ES-I3 (cell line): ENCODE measurements around the gene VEGFB.

ENCODE experiments used
- H3K36me3 ChIP-seq: 2 replicates; pipeline ENCODE4 v1.6.1; 2013; ENCODE audit warnings: mild to moderate bottlenecking, low read length, control low read depth, moderate library complexity; ENCODE audit not compliant: insufficient read depth
- H3K4me1 ChIP-seq: 2 replicates; pipeline ENCODE4 v1.6.1; 2013; ENCODE audit warnings: mild to moderate bottlenecking, control low read depth, low read length; ENCODE audit not compliant: insufficient read depth
- H3K9ac ChIP-seq: 2 replicates; pipeline ENCODE4 v1.6.1; 2013; ENCODE audit warnings: low read depth, mild to moderate bottlenecking, low read length, moderate library complexity
- H3K9me3 ChIP-seq: 2 replicates; pipeline ENCODE4 v1.6.1; 2013; ENCODE audit warnings: mild to moderate bottlenecking, low read length, moderate library complexity; ENCODE audit not compliant: control insufficient read depth, insufficient read depth

Gene VEGFB

GRCh38 chr11:64206457-64207255 is 27.7 kb upstream of the VEGFB start, which contains the start of gene FERMT3:
TSS of gene FERMT3 (plus strand) at chr11:64206721. CDS start at chr11:64207365, 644 bp downstream.
- H3K9me3 ChIP-seq, result no peaks in the 10 kb centered on the region
- no peak within 1 kb of the TSS for H3K9ac ChIP-seq
- peaks cover 19% of the 10 kb centered on the region; the same call in 1 of the 2 replicates for H3K4me1 ChIP-seq
- peaks cover 30% of the 10 kb centered on the region for H3K36me3 ChIP-seq

GRCh38 chr11:64207256-64208085 is 26.9 kb upstream of the VEGFB start:
- peaks cover 25% of the 10 kb centered on the region for H3K36me3 ChIP-seq

GRCh38 chr11:64208086-64208795 is 26.1 kb upstream of the VEGFB start:
- H3K9ac ChIP-seq, result no peak overlapping the region
- peaks cover 19% of the 10 kb centered on the region; the same call in 1 of the 2 replicates for H3K4me1 ChIP-seq
- peaks cover 21% of the 10 kb centered on the region for H3K36me3 ChIP-seq
- no peaks in the 10 kb centered on the region for H3K9me3 ChIP-seq

More at GRCh38 chr11:64207256-64208085, 26.9 kb upstream of the VEGFB start:
- no peaks in the 10 kb centered on the region for H3K9me3 ChIP-seq
- peaks cover 19% of the 10 kb centered on the region; the same call in 1 of the 2 replicates for H3K4me1 ChIP-seq
- no peak overlapping the region for H3K9ac ChIP-seq

GRCh38 chr11:64208796-64209562 is 25.4 kb upstream of the VEGFB start:
- H3K4me1 ChIP-seq, result peaks cover 19% of the 10 kb centered on the region; the same call in 1 of the 2 replicates
- no peak overlapping the region for H3K9ac ChIP-seq
- H3K9me3 ChIP-seq, result no peaks in the 10 kb centered on the region
- H3K36me3 ChIP-seq, result peaks cover 13% of the 10 kb centered on the region

GRCh38 chr11:64209563-64209843 is 24.9 kb upstream of the VEGFB start:
- Histone ChIP-seq H3K9ac (no peak overlapping the region), H3K9me3 (no peaks in the 10 kb centered on the region), H3K36me3 (peaks cover 8% of the 10 kb centered on the region; the same call in 1 of the 2 replicates), H3K4me1 (peaks cover 19% of the 10 kb centered on the region; the same call in 1 of the 2 replicates)

GRCh38 chr11:64210301-64211020 is 23.9 kb upstream of the VEGFB start:
- H3K9me3 ChIP-seq, result no peaks in the 10 kb centered on the region
- peaks cover 1% of the 10 kb centered on the region; the same call in 1 of the 2 replicates for H3K36me3 ChIP-seq
- peaks cover 16% of the 10 kb centered on the region; the same call in 1 of the 2 replicates for H3K4me1 ChIP-seq
- H3K9ac ChIP-seq, result no peak overlapping the region

- Histone ChIP-seq H3K9me3 (no peaks in the 10 kb centered on the region), H3K9ac (no peak overlapping the region), H3K4me1 (peaks cover 16% of the 10 kb centered on the region; the same call in 1 of the 2 replicates), H3K36me3 (no peaks in the 10 kb centered on the region)
Measured at GRCh38 chr11:64211181-64211872, 23.1 kb upstream of the VEGFB start.

- H3K9me3 ChIP-seq, result no peaks in the 10 kb centered on the region
- H3K36me3 ChIP-seq, result no peaks in the 10 kb centered on the region
- no peak overlapping the region for H3K9ac ChIP-seq
- H3K4me1 ChIP-seq, result no peaks in the 10 kb centered on the region
Measured at GRCh38 chr11:64216879-64217278, 17.5 kb upstream of the VEGFB start.

- H3K4me1 ChIP-seq, result no peaks in the 10 kb centered on the region
- no peaks in the 10 kb centered on the region for H3K9me3 ChIP-seq
- no peaks in the 10 kb centered on the region; the same call in 1 of the 2 replicates for H3K36me3 ChIP-seq
- H3K9ac ChIP-seq, result no peak overlapping the region
Measured at GRCh38 chr11:64218628-64219353, 15.6 kb upstream of the VEGFB start.

GRCh38 chr11:64219354-64219684 is 15.1 kb upstream of the VEGFB start:
- no peaks in the 10 kb centered on the region; the same call in 1 of the 2 replicates for H3K36me3 ChIP-seq
- no peaks in the 10 kb centered on the region for H3K9me3 ChIP-seq
- H3K4me1 ChIP-seq, result no peaks in the 10 kb centered on the region
- H3K9ac ChIP-seq, result no peak overlapping the region

- Histone ChIP-seq H3K9me3 (no peaks in the 10 kb centered on the region), H3K36me3 (no peaks in the 10 kb centered on the region; the same call in 1 of the 2 replicates), H3K4me1 (no peaks in the 10 kb centered on the region), H3K9ac (no peak overlapping the region)
Measured at GRCh38 chr11:64219755-64220154, 14.6 kb upstream of the VEGFB start.

GRCh38 chr11:64220271-64220670 is 14.1 kb upstream of the VEGFB start:
- H3K36me3 ChIP-seq, result no peaks in the 10 kb centered on the region; the same call in 1 of the 2 replicates
- no peak overlapping the region for H3K9ac ChIP-seq
- H3K4me1 ChIP-seq, result no peaks in the 10 kb centered on the region
- no peaks in the 10 kb centered on the region for H3K9me3 ChIP-seq
